ENCODE data around the gene ATG10.

- TF ChIP-seq CTCF (IDR thresholded peaks at IDR 0.05; ENCODE audit: insufficient read depth, low read depth, low read length) (no peak), EZH2 (IDR thresholded peaks at IDR 0.05; ENCODE audit: insufficient read depth, low read length) (no peak)
Observed at GRCh38 chr5:81922854-81923279, 49.0 kb upstream of the ATG10 start.

All from astrocyte (in vitro differentiated cells and primary cell).